AML-193 (cell line): ENCODE results near the gene GPR151.

Experiments
- DNase-seq, 2 experiments: peaks; one replicate each; lab custom pipeline; 2025; lab: John Stamatoyannopoulos, UW

The GPR151 gene

DNA sequence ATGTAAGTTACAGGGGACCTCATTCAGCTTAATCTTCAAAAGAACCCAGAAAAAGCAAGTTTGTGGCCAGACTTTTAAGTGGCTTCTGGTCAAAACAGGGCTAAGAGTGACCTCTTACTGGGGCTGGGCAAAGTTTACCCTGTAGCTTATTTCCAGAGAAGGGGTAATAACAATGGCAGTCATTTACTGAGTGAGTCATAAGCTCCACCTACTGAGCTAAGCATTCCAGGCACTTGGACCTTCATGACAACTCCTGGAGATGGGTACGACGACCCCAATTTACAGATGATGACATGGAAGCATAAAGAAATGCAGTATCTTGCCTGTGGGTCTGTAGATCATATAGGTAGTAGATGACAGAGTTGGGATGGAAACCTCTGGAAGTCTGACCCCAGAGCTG is 4.7 kb upstream of the GPR151 start:
- DNase-seq: no peak

DNA sequence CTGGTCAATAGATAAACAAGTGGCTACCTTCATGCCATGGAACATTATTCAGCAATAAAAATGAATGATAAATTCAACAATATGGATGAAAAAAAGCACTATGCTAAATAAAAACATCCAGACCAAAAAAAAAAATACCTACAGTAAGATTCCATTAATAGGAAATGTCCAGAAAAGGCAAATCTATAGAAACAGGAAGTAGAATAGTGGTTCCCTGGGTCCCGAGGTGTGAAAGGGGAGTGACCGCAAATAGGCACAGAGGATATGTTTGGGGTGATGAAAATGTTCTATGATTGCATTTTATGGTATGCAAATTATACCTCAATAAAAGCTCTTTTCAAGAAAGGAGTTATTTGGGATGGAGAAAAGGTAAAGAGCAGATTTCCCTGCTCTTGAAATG is 3.6 kb upstream of the GPR151 start:
- peak in 1 of 2 experiments; percentile 5 for DNase-seq

DNA sequence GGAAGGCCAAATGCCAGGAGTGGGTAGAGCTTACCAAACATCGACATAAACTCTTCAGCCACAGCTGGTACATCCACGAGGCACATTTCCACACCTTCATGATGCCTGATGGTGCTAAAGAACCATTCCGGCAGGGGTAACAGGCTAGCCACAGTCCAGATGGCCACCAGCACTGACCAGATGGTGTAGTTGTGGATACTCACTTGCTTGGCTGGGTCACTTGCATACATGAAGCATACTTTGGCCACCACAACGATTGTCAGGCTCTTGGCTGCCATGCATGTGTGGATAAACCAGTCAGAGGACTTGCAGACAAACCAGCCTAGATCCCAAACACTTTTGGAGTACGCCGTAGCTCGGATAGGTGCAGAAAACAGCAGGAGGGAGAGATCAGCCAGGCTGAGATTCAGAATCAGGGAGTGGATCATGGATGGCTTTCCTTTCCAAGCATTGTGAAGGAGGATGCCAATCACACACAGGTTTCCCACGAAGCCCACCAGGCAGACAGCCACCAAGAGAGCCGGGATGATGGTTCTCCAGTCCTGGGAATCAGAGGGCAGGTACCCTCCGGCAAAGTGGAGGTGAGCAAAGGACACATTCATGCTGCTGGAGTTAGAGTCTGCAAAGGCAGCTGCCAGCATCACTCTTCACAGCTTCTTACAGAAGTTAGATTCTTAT is 378 bp downstream of the GPR151 start:
- DNase-seq: no peak

DNA sequence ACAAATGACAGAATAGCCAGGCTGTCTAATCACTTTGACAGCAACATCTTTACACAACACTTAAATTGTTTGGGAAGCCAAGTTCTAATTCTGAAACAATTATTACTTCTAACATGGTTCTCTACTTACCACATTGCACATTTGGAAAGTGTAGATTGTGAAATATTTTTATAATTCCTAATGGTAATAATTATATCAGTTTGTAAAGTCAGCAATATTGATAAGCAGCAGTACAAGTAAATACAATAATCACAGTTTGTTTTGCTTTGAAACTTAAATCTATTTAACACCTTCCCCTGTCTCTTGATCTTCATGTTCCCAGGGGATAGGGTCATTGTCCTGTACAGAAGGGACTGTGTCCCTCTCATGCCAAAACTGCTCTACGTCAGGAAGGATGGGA is 1.4 kb downstream of the GPR151 start:
- DNase-seq: no peak

DNA sequence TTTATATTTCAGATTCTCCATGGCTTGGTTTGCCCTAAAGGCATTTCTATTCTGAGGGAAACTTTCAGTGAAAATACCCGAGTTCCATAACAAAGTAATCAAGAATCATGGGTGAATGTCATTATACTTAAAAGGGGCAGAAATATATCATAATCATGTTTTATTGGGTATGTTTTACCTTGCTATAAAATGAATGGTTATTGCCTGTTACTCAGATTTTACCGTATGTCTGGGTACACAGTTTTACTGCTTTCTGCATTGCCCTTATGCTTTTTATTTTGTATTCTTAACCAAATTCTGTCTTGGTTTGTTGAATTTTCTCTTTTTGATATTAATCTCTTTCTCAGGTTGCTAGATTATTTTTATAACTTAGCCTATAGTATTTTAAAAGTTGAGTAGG is 2.5 kb downstream of the GPR151 start:
- no peak for DNase-seq

DNA sequence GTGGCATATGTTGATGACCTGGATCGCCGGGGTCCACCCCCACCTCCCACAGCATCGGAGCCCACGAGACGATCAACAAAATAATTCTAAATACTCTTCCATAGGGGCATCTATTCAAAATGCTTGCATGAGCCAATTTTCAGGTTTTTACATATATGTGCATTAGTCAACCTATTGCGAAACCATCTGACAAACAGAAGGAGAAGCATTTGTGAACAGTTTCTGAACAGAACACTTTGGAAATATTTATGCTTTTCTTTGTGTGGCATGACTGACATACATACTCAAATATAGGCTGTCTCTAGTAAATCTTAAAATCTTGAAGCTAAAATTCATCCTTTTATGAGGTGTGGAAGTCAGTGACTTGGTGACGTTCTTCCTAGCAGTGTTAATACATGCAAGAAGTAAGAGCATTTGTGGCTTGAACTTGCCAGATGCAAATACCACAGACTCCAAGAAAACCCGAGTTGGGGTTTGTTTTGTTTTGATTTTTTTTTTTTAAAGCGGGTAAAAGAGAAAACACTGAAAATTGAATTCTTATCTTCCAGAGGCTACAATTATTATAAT is 5.3 kb downstream of the GPR151 start:
- peak in 1 of 2 experiments; percentile 30 for DNase-seq

DNA sequence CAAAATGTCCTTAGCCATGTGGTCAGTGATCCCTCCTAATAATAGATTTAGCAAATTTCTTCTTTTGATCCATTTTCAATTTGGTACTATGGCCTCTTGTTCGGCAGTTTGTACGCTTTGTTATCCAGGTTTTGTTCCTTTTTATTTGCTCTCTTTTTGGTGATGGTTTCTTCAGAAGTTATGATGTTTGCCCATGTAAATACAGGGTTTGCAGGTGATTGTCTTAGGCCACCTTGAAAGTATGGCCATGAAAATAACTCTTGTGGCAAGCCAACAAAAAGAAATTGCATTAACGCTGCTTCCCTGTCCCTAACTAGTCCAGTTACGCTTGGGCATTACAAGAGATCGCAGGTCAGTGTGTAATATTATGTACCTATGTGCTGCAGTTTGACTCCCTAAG is 8.6 kb downstream of the GPR151 start:
- no peak for DNase-seq

DNA sequence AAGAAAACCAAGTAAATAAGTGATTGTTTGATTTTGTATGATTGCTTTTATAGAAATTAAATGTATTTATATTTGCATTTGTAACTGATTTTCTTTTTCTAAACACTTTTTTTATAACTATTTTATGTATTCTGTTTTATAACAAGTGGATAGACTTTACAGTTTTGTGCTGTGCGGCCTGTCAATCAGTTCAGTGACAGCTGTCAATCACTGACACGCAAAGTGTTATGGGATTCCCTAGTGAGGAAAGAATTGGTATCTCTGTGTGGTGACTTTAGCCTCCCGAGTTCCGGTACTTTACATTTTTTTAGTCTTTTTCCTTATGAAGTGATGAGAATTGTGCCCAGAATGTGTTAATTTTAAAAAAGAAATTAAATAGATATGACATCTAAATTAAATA is 16.3 kb downstream of the GPR151 start:
- no peak for DNase-seq

DNA sequence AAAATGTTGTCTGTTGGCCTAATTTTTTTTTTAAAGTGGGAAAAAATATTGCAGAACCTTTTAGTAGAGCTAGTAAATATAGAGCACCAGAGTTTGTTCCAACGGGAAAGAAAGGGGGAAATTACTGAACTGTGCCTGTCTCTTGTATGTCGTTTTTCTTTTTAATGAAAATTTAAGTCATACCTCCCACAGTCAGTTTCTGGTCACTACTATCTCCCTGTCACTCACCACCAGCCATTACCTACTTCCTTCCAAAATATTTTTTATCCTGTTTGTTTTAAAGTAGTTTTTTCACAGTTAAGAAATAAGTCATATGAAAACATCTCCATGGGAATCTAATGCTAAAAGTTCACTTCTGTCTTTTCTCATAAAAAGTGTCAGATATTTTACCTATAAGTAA is 21.3 kb downstream of the GPR151 start:
- no peak for DNase-seq

DNA sequence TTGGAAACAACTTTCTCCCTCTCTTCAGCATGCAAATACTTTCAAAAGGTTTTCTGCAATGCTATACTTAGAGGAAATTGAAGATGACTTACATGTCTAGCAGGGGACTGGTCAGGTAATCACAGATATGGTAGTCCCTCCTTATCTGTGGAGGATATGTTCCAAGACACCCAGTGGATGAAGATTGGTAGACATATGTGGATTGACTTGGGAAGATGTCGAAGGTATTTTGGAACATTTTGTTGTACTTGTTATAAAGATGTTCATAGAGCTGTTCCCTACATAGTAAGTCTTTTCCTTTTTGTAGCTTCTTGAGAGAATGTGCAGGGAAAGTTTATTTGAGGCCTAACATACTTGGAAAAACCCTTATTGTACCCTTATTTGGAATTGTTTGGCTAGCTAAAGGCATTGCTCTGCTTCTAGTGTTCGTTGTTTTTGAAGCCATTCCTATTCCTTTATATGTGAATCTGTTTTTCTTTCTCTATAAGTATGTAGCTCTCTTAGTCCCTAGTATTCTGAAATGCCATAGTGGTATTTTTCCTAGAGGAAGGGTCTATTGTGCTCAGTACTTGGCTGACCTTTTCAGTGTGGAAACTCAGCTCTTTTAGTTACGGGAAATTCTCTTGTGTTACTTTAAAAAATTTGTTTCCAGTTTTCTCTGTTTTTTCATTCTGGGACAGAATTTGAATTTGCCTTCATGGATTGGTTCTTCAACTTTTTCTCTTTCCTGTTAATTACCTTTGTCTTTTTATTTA is 25.7 kb downstream of the GPR151 start:
- no peak for DNase-seq

DNA sequence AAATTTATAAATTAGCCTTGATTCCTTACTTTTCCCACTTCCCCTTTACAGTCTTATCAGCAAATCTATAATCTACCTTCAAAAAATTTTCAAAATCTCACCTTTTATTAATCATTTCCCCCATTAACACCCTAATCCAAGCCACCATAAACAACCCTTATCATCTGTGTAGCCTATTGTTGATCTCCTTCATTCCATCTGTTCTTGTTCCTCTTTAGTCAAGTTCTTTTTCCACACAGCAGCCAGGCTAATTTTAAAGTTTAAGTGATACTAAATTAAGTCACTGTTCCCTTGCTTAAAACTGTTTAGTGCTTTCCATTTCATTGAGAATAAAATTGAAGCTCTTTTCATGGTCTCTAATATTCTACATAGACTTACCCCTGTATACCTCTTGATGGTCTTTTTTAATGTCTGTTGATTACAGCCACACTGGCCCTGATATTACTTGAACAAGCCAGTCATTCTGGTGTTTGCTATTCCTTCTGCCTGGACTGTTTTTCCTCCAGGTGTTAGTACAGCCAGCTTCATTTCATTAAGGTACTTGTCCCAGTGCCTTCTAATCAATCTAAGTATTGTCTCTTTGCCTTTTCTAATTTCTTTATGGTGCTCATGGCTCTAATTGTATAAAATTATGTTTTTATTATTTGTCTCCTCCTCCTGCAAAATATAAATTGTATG is 31.1 kb downstream of the GPR151 start:
- DNase-seq: no peak

DNA sequence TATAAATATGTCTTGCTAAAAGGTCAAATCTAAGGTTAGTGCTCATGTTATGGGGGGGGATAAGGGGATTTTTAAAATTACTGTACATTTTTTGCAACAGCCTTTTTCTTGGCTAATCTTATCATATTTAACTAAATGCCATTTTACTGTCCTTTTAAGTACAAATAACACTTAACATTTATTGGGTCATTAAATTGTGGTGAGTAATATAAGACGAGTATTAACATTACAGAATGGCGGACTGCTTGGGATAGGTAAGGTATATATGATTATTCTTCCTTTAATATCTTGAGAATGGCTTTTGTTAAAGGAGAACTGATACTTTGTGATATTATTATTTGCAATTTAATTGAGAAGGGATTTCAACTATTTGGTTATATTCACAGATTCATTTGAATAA is 33.2 kb downstream of the GPR151 start:
- DNase-seq: no peak

DNA sequence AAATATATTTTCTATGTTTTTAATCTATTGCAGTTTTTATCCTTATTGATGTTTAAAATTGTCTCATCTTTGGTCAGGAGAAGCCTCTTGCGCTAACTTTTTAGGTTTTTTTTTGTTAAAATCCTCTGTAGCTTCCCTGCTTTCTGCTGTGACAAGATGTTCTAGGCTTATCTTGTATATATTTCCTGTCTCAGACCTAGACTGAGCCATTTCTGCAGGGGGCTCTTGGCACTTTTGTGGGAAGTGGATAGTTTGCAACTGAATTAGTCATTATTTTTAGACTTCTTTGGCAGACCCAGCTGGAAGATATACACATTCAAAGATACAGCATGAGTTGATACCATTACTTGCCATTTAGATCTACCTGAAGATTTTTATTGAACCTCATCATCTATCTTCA is 40.1 kb downstream of the GPR151 start:
- no peak for DNase-seq

DNA sequence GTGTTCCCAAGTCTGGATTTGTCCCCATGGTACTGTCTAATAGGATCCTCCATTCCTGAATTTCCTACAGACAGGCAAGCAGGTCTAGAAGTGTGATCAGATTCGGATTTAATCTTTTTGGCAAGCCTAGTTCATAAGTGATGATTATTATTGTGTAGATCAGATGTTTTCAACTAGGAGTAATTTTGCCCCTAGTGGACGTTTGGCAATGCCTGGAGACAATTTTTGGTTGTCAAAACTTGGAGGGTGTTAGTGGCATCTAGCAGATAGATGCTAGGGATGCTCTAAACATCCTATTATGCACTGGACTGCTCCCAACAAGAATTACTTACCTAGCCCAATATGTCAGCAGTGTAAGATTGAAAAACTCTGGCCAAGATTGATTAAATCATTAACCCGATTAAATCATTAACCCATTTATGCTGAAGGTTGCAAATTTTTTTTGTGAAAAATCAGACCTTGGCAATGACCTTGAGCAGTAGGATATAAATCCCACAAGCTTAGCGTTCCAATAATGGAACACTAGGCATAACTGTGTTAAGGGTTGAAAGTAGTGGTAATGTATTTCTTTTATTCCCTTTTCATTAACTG is 40.7 kb downstream of the GPR151 start:
- no peak for DNase-seq

DNA sequence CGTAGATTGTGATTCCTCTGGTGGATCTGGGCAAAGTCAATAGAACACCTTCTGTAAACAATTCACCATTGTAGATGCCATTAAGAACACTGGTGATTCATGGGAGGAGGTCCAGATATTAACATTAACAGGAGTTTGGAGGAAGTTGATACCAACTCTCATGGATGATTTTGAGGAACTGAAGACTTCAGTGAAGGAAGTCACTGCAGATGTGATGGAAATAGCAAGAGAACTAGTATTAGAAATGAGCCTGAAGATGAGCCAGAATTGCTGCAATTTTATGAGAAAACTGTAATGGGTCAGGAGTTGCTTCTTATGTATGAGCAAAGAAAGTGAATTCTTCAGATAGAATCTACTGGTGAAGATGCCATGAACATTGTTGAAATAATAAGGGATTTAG is 41.9 kb downstream of the GPR151 start:
- DNase-seq: peak; percentile 8 to 29

DNA sequence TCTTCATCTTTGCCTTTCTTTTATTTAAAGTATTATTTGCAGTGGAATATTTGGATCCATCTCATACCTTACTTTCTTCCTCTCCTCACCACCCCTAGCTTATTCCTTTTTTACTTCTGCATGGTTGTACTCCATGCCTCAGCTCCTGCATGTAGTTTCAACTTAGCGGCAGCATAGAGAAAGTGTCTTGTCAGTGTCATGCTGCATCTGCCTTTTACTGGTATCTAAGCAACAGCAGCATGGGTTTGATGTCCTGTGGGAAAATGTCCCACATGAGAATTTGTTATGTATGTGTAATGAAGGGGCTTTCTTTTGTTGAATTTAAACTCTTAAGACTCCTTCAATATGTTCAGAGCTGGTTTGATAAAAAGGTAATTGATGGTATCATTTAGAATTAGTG is 48.2 kb downstream of the GPR151 start:
- DNase-seq: no peak

DNA sequence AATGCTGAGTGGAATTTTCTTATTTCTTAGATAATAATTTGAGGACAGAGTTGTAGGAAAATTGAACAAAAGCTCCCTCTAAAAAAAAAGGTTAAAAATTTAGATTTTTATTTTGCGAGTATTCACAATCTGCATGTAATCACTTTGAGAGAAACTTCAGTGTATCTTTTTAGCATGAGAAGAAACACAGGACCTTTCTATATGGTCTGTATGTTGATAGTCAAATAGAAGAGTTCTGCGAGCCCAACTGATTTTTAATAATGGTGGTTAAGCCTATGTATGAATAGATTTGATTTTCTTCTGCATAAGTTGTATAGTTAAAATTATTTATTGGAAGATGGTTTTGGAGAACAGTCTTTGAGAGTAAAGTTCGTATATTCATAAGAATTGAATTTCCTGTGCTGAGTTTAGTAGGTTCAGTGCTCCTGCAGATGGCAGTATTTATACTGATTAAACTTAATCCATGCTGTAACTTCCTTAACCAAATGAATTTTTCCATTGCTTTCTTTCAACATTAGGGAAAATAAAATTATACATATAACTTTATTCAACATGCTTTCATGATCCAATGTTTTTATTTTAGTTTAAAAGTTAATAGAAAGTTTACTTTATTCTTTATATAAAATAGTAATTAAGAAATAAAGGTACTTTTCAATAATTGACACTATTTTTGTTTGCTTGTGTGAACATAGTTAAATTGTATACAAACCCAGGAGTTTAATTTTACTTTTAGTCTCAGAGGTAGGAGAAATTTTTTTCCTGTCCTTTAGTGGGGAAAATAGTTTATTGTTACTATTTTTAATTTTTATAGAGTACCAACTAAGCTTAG is 49.3 kb downstream of the GPR151 start:
- DNase-seq: peak; percentile 17 to 31

DNA sequence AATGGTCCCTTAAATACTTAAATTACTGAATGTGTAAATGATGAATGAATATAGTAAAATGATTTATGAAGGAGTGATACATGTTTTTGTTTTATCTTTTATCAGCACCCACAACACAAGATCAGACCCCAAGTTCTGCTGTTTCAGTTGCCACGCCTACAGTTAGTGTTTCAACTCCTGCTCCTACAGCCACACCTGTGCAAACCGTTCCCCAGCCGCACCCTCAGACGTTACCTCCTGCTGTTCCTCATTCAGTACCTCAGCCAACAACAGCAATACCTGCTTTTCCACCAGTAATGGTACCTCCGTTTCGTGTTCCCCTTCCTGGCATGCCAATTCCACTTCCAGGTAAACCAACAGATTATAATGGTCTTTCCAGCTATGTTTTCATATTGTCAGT is 52.5 kb downstream of the GPR151 start:
- DNase-seq: no peak
